B cell (primary cell): ENCODE results near the gene GABRB2. TPM values are rescaled to one million over a fixed set of nuclear protein-coding genes. Genes with fewer than 3 reads are reported as not detected.

Experiments used
- ATAC-seq: fragments of 200-7000 bp; cut with Tn5 transposase; one replicate; pipeline ENCODE4 v1.10.0; 2021; ENCODE audit warnings: low read depth, mild to moderate bottlenecking, moderate number of reproducible peaks, moderate library complexity
- CTCF ChIA-PET: fragments of 350-600 bp; sonication (Branson Sonifier 250); formaldehyde crosslinking; loops from one replicate; lab custom pipeline; 2021; ENCODE audit warnings: antibody characterized with exemption, inconsistent platforms; lab: Charles Lee
- POLR2A ChIA-PET: fragments of 350-600 bp; sonication (Branson Sonifier 250); formaldehyde crosslinking; loops from one replicate; lab custom pipeline; 2021; ENCODE audit warnings: antibody characterized with exemption; lab: Charles Lee
- DNase-seq: peaks from one replicate; pipeline ENCODE4 v3.0.0; 2013
- H2AFZ ChIP-seq: 2 replicates; pipeline ENCODE4 v1.6.1; 2012; ENCODE audit warnings: mild to moderate bottlenecking, low read depth, low read length; ENCODE audit not compliant: insufficient read depth, poor library complexity, severe bottlenecking
- H3K27ac ChIP-seq, 2 donors: 1 replicate in 1 of 2; 2 replicates in 1 of 2; pipeline ENCODE4 v1.5.1; 2012 to 2013; ENCODE audit warnings: low read length in 2 of 2, mild to moderate bottlenecking in 2 of 2, moderate library complexity in 1 of 2
- H3K27me3 ChIP-seq, 4 experiments: fragments of 200-600 bp in 1 of 4; sonication (generic) in 1 of 4; replicated peaks in 1 of 4; 1 replicate in 2 of 4; 2 replicates in 2 of 4; pipeline versions ENCODE4 v1.6.1 to v1.7.0; 2013 to 2016; ENCODE audit warnings: low read length in 3 of 4, mild to moderate bottlenecking in 2 of 4, mixed read lengths in 1 of 4, moderate library complexity in 1 of 4; ENCODE audit not compliant: insufficient read depth in 4 of 4, control insufficient read depth in 3 of 4; ENCODE audit errors: control extremely low read depth in 1 of 4
- H3K36me3 ChIP-seq, 2 experiments: replicated peaks in 1 of 2; 1 replicate in 1 of 2; 2 replicates in 1 of 2; pipeline versions ENCODE4 v1.6.1 to v1.7.1; 2013; ENCODE audit warnings: low read length in 1 of 2; ENCODE audit not compliant: insufficient read depth in 2 of 2, control insufficient read depth in 1 of 2; ENCODE audit errors: control extremely low read depth in 1 of 2, extremely low read depth in 1 of 2
- H3K4me1 ChIP-seq, 2 donors: fragments of 200-600 bp in 1 of 2; sonication (generic) in 1 of 2; 1 replicate in 1 of 2; 2 replicates in 1 of 2; pipeline versions ENCODE4 v1.5.1 to v1.6.1; 2013 to 2017; ENCODE audit warnings: low read length in 2 of 2; ENCODE audit not compliant: control insufficient read depth in 2 of 2, insufficient read depth in 2 of 2
- H3K4me2 ChIP-seq: replicated peaks from 2 replicates; pipeline ENCODE3; 2012; ENCODE audit warnings: mild to moderate bottlenecking, low read depth, low read length; ENCODE audit not compliant: poor library complexity, severe bottlenecking
- H3K4me3 ChIP-seq, 5 experiments: fragments of 200-600 bp in 1 of 5; sonication (generic) in 1 of 5; 1 replicate in 3 of 5; 2 replicates in 2 of 5; pipeline versions ENCODE4 v1.5.1 to v1.7.0; 2011 to 2016; ENCODE audit warnings: low read length in 4 of 5, mild to moderate bottlenecking in 4 of 5, low read depth in 2 of 5, control low read depth in 1 of 5, moderate library complexity in 1 of 5; ENCODE audit not compliant: insufficient read depth in 1 of 5; ENCODE audit errors: control extremely low read depth in 1 of 5, extremely low read depth in 1 of 5
- H3K79me2 ChIP-seq: fragments of 200-600 bp; sonication (generic); one replicate; pipeline ENCODE4 v1.6.0; 2016; ENCODE audit warnings: low read length; ENCODE audit not compliant: control insufficient read depth, insufficient read depth
- H3K9ac ChIP-seq: fragments of 200-600 bp; sonication (generic); 2 replicates; pipeline ENCODE4 v1.6.1; 2017; ENCODE audit warnings: mild to moderate bottlenecking, low read length, moderate library complexity
- H3K9me3 ChIP-seq, 3 donors: one replicate each; pipeline versions ENCODE4 v1.6.1 to v1.7.1; 2013; ENCODE audit warnings: low read length in 2 of 3; ENCODE audit not compliant: control insufficient read depth in 2 of 3, insufficient read depth in 1 of 3; ENCODE audit errors: control extremely low read depth in 1 of 3
- H4K20me1 ChIP-seq: 2 replicates; pipeline ENCODE4 v1.6.0; 2012; ENCODE audit warnings: mild to moderate bottlenecking, low read length; ENCODE audit not compliant: insufficient read depth, control insufficient read depth, poor library complexity, severe bottlenecking
- H3K27ac Mint-ChIP-seq: one replicate; pipeline ENCODE4 v1.8.0; 2021; ENCODE audit warnings: mixed read lengths
- H3K27me3 Mint-ChIP-seq: one replicate; pipeline ENCODE4 v1.8.0; 2021; ENCODE audit warnings: mixed read lengths
- H3K4me1 Mint-ChIP-seq: one replicate; pipeline ENCODE4 v1.8.0; 2021; ENCODE audit warnings: mixed read lengths
- H3K4me3 Mint-ChIP-seq: one replicate; pipeline ENCODE4 v1.8.0; 2021; ENCODE audit warnings: mixed read lengths
- H3K9me3 Mint-ChIP-seq: one replicate; pipeline ENCODE4 v1.8.0; 2022; ENCODE audit warnings: mixed read lengths; ENCODE audit not compliant: insufficient read depth
- EZH2 ChIP-seq: IDR thresholded peaks from 2 replicates; pipeline ENCODE4 v1.6.1; 2012; ENCODE audit warnings: borderline replicate concordance, low read depth, mild to moderate bottlenecking, moderate library complexity, low read length; ENCODE audit not compliant: insufficient read depth, poor library complexity, severe bottlenecking
- WGBS: methylation state at CpG from one replicate; pipeline ENCODE4 v1.1.5; 2013; ENCODE audit warnings: missing lambda C conversion rate; ENCODE audit not compliant: insufficient coverage; 5-methylcytosine and 5-hydroxymethylcytosine counted together
- intact Hi-C: fragments of 100-400 bp; cut with micrococcal nuclease; formaldehyde crosslinking; loops from one replicate; pipeline ENCODE4 v1.10.0; 2022
- polyA plus RNA-seq: library from polyadenylated mRNA; depleted of rRNA; stranded (reverse); fragments of >200 nt; gene quantifications from 2 replicates; pipeline ENCODE4 v1.2.3, GENCODE V29; 2012
- total RNA-seq, 2 donors: library from RNA; stranded (reverse); fragments of 120-200 nt in 1 of 2; gene quantifications; 1 replicate in 1 of 2; 2 replicates in 1 of 2; pipeline versions ENCODE4 v1.2.3 to v1.2.4, GENCODE V29; 2013 to 2022
- TF ChIP-seq, protein P1 (sequence below): fragments of 200-600 bp; IDR thresholded peaks from one replicate; pipeline ENCODE4 v1.8.0; 2022; ENCODE audit warnings: antibody characterized with exemption, mild to moderate bottlenecking

Gene GABRB2
- total and polyA plus RNA-seq, 2 donors (not counting 1 experiment from before 2014, with no cell fraction given), result 0.15 to 0.16 TPM

DNA sequence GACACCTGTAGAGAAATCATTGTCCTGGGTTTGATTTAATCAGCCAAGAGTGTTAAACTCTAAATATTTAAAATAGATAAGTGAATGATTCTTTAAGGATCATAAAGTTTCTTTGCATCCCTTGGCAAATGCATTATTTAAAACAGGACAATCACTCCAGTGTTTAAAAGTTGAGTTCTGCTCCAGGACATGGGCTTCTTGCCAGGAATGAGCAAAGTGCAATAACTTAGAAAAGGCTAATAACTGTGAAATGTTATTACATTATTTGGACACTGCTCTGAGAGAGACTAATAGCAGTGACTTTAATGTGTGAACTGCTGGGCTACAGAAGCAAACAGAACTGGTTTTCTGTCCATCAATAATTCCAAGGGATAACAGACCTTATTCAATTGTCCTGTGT, 283.3 kb downstream of the GABRB2 start:
- Histone ChIP-seq H3K4me3 (no peak overlapping the region), H3K27ac (no peak overlapping the region), H3K9ac (no peak overlapping the region), H3K4me2 (no peak overlapping the region), H3K4me1 (no peaks in the 10 kb centered on the region), H3K27me3 (no peaks in the 10 kb centered on the region), H3K79me2 (no peaks in the 10 kb centered on the region), H4K20me1 (no peaks in the 10 kb centered on the region), H3K36me3 (no peaks in the 10 kb centered on the region), H3K9me3 (no peaks in the 10 kb centered on the region), H2AFZ (no peak overlapping the region)
- DNase-seq (no peak), ATAC-seq (no peak)
- H3K4me1 Mint-ChIP-seq, result no peaks in the 10 kb centered on the region
- POLR2A ChIA-PET, result no interaction called here
- no peaks in the 10 kb centered on the region for H3K9me3 Mint-ChIP-seq
- H3K4me3 Mint-ChIP-seq, result no peak overlapping the region
- no peaks in the 10 kb centered on the region for H3K27me3 Mint-ChIP-seq
- CTCF ChIA-PET, result no interaction called here
- no peak overlapping the region for H3K27ac Mint-ChIP-seq
- TF ChIP-seq EZH2, result no peak
- TF ChIP-seq, protein P1, sequence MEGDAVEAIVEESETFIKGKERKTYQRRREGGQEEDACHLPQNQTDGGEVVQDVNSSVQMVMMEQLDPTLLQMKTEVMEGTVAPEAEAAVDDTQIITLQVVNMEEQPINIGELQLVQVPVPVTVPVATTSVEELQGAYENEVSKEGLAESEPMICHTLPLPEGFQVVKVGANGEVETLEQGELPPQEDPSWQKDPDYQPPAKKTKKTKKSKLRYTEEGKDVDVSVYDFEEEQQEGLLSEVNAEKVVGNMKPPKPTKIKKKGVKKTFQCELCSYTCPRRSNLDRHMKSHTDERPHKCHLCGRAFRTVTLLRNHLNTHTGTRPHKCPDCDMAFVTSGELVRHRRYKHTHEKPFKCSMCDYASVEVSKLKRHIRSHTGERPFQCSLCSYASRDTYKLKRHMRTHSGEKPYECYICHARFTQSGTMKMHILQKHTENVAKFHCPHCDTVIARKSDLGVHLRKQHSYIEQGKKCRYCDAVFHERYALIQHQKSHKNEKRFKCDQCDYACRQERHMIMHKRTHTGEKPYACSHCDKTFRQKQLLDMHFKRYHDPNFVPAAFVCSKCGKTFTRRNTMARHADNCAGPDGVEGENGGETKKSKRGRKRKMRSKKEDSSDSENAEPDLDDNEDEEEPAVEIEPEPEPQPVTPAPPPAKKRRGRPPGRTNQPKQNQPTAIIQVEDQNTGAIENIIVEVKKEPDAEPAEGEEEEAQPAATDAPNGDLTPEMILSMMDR, result no peak
- intact Hi-C loops, result no loop called here

DNA sequence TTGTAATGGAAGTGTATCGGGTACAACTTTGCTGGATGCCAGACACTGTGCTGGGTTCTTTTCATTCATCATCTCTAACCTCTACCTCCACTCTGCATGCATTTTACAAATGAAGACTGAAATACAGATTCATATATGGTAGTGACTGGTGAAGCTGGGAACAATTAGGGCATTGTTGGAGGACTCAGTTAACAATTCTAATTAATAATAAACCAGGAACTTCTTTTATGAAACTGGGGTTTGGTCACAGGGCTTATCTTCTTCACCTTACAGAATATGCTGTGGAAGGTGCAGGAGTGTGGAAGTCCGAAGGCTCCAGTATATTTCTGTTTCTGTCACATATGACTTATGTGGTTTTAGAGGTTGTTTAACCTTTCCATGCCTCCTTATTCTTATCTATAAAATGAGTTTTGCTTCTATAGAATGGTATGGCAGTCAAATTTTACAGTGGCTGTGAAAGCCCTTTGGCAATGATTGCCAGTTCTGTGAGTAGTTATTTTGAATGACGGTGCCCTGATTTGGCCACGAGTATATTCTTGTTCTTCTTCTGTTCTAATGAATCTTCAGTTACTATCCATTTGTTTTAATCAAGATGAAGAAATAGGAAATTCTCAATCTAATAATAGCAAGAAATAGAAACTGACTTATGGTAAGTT, 284.7 kb downstream of the GABRB2 start:
- Histone ChIP-seq H3K79me2 (no peaks in the 10 kb centered on the region), H2AFZ (no peak overlapping the region), H3K9ac (no peak overlapping the region), H3K27ac (no peak overlapping the region), H3K4me1 (no peaks in the 10 kb centered on the region), H3K9me3 (no peaks in the 10 kb centered on the region), H4K20me1 (no peaks in the 10 kb centered on the region), H3K4me2 (no peak overlapping the region), H3K27me3 (no peaks in the 10 kb centered on the region), H3K4me3 (no peak overlapping the region), H3K36me3 (no peaks in the 10 kb centered on the region)
- TF ChIP-seq, protein P1, result no peak
- TF ChIP-seq EZH2, result no peak
- ATAC-seq (no peak), DNase-seq (no peak)
- no peak overlapping the region for H3K27ac Mint-ChIP-seq
- intact Hi-C loops, result no loop called here
- no peaks in the 10 kb centered on the region for H3K27me3 Mint-ChIP-seq
- CTCF ChIA-PET, result no interaction called here
- POLR2A ChIA-PET, result no interaction called here
- no peak overlapping the region for H3K4me3 Mint-ChIP-seq
- H3K4me1 Mint-ChIP-seq, result no peaks in the 10 kb centered on the region
- H3K9me3 Mint-ChIP-seq, result no peaks in the 10 kb centered on the region
- no CpG with 5 or more reads among the region's 4 CpGs for WGBS
